BE2C (cell line): ENCODE data around the gene KIF11. TPM values are rescaled to one million over a fixed set of nuclear protein-coding genes. Genes with fewer than 3 reads are reported as not detected.

ENCODE experiments used
- DNase-seq: peaks from one replicate; pipeline ENCODE4 v3.0.0-alpha.2; 2020
- H3K27me3 ChIP-seq: fragments of 250-450 bp; sonication (Bioruptor Pico); 2 replicates; pipeline ENCODE4 v1.5.1; 2020; ENCODE audit warnings: mild to moderate bottlenecking
- H3K36me3 ChIP-seq: fragments of 250-450 bp; sonication (Bioruptor Pico); 2 replicates; pipeline ENCODE4 v1.5.1; 2020; ENCODE audit warnings: mild to moderate bottlenecking
- H3K4me1 ChIP-seq: fragments of 250-450 bp; sonication (Bioruptor Pico); 2 replicates; pipeline ENCODE4 v1.5.1; 2020
- H3K4me3 ChIP-seq: 2 replicates; pipeline ENCODE4 v1.5.1; 2011; ENCODE audit warnings: low read depth, low read length
- H3K9me3 ChIP-seq: fragments of 250-450 bp; sonication (Bioruptor Pico); 2 replicates; pipeline ENCODE4 v1.5.1; 2020
- polyA plus RNA-seq: library from polyadenylated mRNA; unstranded; fragments of >200 nt; gene quantifications from one replicate; pipeline ENCODE4 v1.2.1, GENCODE V29; 2012; ENCODE audit warnings: low read depth, missing spikeins; ENCODE audit not compliant: insufficient read length, insufficient read depth
- TF ChIP-seq, protein P1 (sequence below): IDR thresholded peaks from 2 replicates; pipeline ENCODE4 v1.5.1; 2012; ENCODE audit warnings: mild to moderate bottlenecking, low read depth, low read length

KIF11 gene
- 2.9 TPM for polyA plus RNA-seq

GRCh38 chr10:92592761-92593618, at the start of gene KIF11:
KIF11 (plus strand) TSS chr10:92593130; CDS start chr10:92593376, 246 bp downstream.
- Histone ChIP-seq H3K27me3 (no peaks in the 10 kb centered on the region), H3K36me3 (0 out of 2 replicates have a peak, but pooled peaks cover 3% of the 10 kb centered on the region), H3K4me1 (no peaks in the 10 kb centered on the region), H3K4me3 (peak within 1 kb of the TSS; percentile 96), H3K9me3 (no peaks in the 10 kb centered on the region)
- peak; percentile 97 for DNase-seq
- TF ChIP-seq, protein P1, sequence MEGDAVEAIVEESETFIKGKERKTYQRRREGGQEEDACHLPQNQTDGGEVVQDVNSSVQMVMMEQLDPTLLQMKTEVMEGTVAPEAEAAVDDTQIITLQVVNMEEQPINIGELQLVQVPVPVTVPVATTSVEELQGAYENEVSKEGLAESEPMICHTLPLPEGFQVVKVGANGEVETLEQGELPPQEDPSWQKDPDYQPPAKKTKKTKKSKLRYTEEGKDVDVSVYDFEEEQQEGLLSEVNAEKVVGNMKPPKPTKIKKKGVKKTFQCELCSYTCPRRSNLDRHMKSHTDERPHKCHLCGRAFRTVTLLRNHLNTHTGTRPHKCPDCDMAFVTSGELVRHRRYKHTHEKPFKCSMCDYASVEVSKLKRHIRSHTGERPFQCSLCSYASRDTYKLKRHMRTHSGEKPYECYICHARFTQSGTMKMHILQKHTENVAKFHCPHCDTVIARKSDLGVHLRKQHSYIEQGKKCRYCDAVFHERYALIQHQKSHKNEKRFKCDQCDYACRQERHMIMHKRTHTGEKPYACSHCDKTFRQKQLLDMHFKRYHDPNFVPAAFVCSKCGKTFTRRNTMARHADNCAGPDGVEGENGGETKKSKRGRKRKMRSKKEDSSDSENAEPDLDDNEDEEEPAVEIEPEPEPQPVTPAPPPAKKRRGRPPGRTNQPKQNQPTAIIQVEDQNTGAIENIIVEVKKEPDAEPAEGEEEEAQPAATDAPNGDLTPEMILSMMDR, result no peak

DNA sequence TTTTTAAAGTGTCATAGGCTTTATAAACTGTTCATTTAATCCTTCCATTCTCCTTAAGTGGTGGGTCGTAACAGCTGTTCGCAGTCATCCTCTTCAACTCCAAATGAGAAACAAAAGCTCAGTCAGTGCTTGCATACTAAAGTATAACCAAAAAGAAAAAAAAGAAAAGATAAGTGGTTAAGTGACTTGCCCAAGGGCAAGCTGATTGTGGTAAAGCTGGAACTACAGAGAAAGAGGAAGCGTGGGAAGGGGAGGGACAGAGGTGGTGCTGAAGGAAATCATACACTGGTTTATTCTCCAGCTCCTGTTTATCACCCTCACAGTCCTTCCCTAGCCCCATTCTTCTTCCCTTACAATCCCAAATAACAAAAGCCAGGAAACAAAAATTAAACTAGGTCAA, 48.6 kb upstream of the KIF11 start:
- Histone ChIP-seq H3K4me3 (no peak overlapping the region), H3K27me3 (no peaks in the 10 kb centered on the region), H3K36me3 (0 out of 2 replicates have a peak, but pooled peaks cover 2% of the 10 kb centered on the region), H3K4me1 (no peaks in the 10 kb centered on the region), H3K9me3 (no peaks in the 10 kb centered on the region)
- TF ChIP-seq, protein P1, result no peak
- DNase-seq, result no peak

DNA sequence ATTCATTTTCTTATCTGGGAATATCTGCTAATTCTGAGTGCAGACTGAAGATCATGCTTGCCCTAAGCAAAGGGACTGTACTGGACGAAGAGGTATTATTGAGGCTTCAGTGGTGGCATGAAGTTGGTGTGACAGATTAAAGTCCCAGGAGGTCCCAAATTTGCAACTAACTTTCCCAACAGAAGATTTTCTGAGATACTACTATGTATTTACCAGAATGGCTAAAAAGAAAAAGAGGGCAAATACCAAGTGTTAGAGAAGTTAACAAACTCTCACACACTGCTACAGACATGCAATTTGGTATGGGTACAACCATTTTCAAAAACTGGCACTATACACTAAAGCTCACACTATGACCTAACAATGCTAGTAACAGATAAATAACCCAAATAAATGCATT, 47.4 kb upstream of the KIF11 start:
- TF ChIP-seq, protein P1, result no peak
- no peaks in the 10 kb centered on the region for H3K9me3 ChIP-seq
- no peaks in the 10 kb centered on the region for H3K27me3 ChIP-seq
- H3K4me3 ChIP-seq, result no peak overlapping the region
- 0 out of 2 replicates have a peak, but pooled peaks cover 2% of the 10 kb centered on the region for H3K36me3 ChIP-seq
- DNase-seq, result no peak
- H3K4me1 ChIP-seq, result no peaks in the 10 kb centered on the region

GRCh38 chr10:92547676-92548075, 45.3 kb upstream of the KIF11 start:
- Histone ChIP-seq H3K27me3 (no peaks in the 10 kb centered on the region), H3K36me3 (0 out of 2 replicates have a peak, but pooled peaks cover 2% of the 10 kb centered on the region), H3K4me3 (no peak overlapping the region), H3K9me3 (no peaks in the 10 kb centered on the region), H3K4me1 (no peaks in the 10 kb centered on the region)
- TF ChIP-seq, protein P1, result no peak
- DNase-seq, result no peak

DNA sequence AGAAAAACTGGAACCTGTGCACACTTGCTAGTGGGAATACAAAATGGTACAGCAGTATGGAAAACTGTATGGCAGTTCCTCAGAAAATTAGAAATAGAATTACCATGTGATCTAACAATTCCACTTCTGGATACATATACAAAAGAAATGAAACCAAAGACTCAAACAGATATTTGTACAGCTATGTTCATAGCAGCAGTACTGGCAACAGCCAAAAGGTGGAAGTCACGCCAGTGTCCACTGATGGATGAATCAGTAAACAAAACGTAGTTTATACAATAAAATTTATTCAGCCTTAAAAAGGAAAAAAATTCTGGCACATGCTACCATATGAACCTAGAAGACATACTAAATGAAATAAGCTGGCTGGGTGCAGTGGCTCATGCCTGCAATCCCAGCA, 42.0 kb upstream of the KIF11 start:
- Histone ChIP-seq H3K36me3 (peaks cover 12% of the 10 kb centered on the region), H3K4me3 (no peak overlapping the region), H3K27me3 (no peaks in the 10 kb centered on the region), H3K4me1 (no peaks in the 10 kb centered on the region), H3K9me3 (no peaks in the 10 kb centered on the region)
- DNase-seq, result no peak
- TF ChIP-seq, protein P1, result no peak

DNA sequence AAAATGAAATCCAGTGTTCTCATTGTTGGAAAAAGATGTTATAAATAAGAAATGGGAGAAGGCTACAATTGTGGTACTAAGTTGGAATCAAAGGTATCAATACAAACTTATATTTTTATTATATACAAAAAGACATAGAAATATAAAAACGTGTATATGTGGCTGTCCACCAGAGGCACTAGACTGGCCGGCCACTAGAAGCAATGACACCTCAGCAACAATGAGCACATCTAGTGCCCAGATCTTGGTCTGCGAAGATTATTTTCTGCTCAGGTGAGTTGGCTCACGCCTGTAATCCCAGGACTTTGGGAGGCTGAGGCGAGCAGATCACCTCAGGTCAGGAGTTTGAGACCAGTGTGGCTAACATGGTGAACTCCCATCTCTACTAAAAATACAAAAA, 40.6 kb upstream of the KIF11 start:
- no peak for DNase-seq
- H3K27me3 ChIP-seq, result no peaks in the 10 kb centered on the region
- no peaks in the 10 kb centered on the region for H3K4me1 ChIP-seq
- H3K4me3 ChIP-seq, result no peak overlapping the region
- no peaks in the 10 kb centered on the region for H3K9me3 ChIP-seq
- H3K36me3 ChIP-seq, result peaks cover 14% of the 10 kb centered on the region
- TF ChIP-seq, protein P1, result peak; percentile 40
